ENCODE results near the gene PPP4C. TPM values are rescaled to one million over a fixed set of nuclear protein-coding genes. Genes with fewer than 3 reads are reported as not detected.

PPP4C gene
- total RNA-seq, 1 donor = 178 TPM

DNA sequence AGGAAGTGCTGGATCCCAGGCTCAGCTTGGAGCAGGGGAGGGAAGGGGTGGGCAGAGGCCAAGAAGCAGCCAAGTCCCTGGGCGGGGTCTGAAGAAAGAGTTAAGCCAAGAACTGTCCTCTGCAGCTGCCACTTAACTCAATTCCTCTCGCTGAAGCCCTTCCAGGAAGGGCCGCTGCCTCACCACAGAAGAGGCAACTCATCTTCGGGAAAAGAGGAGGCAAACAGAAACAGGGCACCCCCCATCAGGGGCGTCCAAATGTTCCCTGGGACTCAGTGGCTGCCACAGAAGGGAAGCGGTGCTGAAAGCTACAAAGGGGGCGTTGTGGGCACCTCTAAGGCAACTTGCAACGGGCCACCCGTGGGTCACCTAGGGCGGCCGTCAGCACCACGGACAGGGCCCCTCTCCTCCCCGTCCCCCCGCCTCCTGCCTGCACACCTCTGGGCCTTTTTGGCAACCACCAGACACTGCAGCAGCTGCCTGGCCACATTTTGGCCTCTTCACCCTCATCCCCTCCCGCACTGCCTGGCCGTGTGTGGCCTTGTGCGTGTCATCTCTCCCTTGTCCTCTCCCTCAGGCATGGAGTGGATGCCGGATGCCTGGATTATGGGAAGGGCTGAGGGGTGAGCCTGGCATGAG lies 47.2 kb upstream of the PPP4C start:
- Histone ChIP-seq H3K36me3 (ENCODE audit: insufficient read depth, low read length) (no peaks in the 10 kb centered on the region), H3K4me2 (ENCODE audit: insufficient read depth, low read length) (no peak overlapping the region), H3K4me1 (ENCODE audit: insufficient read depth, low read length) (peaks cover 4% of the 10 kb centered on the region), H4K20me1 (ENCODE audit: insufficient read depth, low read length) (peaks cover 6% of the 10 kb centered on the region), H3K9me3 (ENCODE audit: low read depth, low read length) (no peaks in the 10 kb centered on the region), H3K27me3 (ENCODE audit: insufficient read depth, low read length) (peaks cover 44% of the 10 kb centered on the region), H3K79me2 (ENCODE audit: insufficient read depth, low read length) (no peaks in the 10 kb centered on the region), H2AFZ (ENCODE audit: low read length) (no peak overlapping the region), H3K27ac (ENCODE audit: low read depth, low read length) (no peak overlapping the region), H3K4me3 (ENCODE audit: insufficient read depth, low read length) (no peak overlapping the region)
- no peak for DNase-seq (ENCODE audit: insufficient read length, low spot score, missing footprints)
- TF ChIP-seq, protein P1, sequence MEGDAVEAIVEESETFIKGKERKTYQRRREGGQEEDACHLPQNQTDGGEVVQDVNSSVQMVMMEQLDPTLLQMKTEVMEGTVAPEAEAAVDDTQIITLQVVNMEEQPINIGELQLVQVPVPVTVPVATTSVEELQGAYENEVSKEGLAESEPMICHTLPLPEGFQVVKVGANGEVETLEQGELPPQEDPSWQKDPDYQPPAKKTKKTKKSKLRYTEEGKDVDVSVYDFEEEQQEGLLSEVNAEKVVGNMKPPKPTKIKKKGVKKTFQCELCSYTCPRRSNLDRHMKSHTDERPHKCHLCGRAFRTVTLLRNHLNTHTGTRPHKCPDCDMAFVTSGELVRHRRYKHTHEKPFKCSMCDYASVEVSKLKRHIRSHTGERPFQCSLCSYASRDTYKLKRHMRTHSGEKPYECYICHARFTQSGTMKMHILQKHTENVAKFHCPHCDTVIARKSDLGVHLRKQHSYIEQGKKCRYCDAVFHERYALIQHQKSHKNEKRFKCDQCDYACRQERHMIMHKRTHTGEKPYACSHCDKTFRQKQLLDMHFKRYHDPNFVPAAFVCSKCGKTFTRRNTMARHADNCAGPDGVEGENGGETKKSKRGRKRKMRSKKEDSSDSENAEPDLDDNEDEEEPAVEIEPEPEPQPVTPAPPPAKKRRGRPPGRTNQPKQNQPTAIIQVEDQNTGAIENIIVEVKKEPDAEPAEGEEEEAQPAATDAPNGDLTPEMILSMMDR (IDR thresholded peaks at IDR 0.05; ENCODE audit: extremely low read depth, low read depth, low read length) = no peak

DNA sequence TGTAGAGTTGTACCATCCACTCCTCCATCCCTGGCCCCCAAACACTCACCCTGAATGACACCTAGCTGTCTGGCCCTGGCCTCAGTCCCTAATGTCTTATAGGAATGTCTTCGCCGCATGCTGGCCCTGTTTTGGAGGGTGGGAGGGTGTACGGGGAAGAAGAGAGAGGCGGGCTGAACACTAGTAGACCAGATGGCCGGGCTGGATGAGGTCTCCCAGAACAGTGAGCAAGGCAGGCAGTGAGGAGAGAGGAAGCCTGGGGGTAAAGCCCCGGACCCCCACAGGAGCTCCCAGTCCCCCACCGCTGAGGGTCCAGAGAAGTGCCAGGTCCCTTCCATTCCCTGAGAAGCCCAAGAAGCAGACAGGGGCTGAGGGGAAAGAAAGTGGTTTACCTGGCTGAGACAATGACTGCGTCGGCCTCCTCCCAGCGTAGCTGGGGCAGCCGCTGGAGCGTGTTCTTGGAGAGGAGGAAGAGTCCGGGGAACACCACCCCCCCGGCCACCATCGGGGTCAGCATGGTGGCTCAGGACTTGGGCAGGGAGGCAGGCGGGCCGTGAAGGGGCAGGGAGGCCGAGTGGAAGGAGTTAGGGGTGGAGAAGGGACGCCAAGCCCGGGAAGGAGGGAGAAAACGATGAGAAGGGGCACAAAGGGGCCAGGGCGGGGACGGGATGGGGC lies 45.6 kb upstream of the PPP4C start:
- no peaks in the 10 kb centered on the region for H3K9me3 ChIP-seq (ENCODE audit: low read depth, low read length)
- TF ChIP-seq, protein P1 (IDR thresholded peaks at IDR 0.05; ENCODE audit: extremely low read depth, low read depth, low read length) = no peak
- H3K79me2 ChIP-seq (ENCODE audit: insufficient read depth, low read length) = no peaks in the 10 kb centered on the region
- H3K4me2 ChIP-seq (ENCODE audit: insufficient read depth, low read length) = no peak overlapping the region
- H3K4me1 ChIP-seq (ENCODE audit: insufficient read depth, low read length) = peaks cover 4% of the 10 kb centered on the region
- peaks cover 6% of the 10 kb centered on the region for H4K20me1 ChIP-seq (ENCODE audit: insufficient read depth, low read length)
- no peak overlapping the region for H2AFZ ChIP-seq (ENCODE audit: low read length)
- no peaks in the 10 kb centered on the region for H3K36me3 ChIP-seq (ENCODE audit: insufficient read depth, low read length)
- H3K27ac ChIP-seq (ENCODE audit: low read depth, low read length) = no peak overlapping the region
- peaks cover 37% of the 10 kb centered on the region for H3K27me3 ChIP-seq (ENCODE audit: insufficient read depth, low read length)
- peak; percentile 29 for DNase-seq (ENCODE audit: insufficient read length, low spot score, missing footprints)
- no peak overlapping the region for H3K4me3 ChIP-seq (ENCODE audit: insufficient read depth, low read length)

DNA sequence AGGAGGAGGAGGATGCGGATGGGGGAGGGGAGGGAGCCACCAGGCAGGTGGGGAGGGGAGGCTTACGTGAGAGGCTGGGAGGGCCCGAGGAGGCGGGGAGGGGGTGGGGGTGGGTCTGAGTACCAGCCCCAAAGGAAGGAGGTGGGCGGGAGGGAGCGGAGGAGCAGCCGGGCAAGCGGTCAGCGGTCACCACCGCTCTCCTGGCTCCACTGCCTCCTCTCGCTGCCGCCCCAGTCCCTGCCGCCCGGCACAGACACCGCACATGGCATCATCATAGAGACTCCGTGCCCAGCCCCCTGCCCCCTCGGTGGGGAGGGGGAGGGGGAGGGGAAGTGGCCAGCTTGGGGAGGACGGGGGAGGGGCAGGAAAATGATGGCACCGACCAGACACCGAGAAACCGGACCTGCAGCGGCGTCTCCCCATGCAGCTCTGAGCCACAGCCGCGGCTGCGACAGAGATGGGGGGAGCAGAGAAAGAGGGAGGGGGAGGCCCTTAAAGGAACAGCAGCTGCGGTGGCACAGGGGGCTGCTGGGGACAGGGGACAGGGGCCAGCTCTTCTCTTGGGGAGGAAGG lies 44.9 kb upstream of the PPP4C start, which contains the start of gene TLCD3B:
TSS of gene TLCD3B (minus strand) at position 431 of the 573 bp plus-strand sequence. CDS start 744 bp downstream, outside the sequence.
- Histone ChIP-seq H3K27me3 (ENCODE audit: insufficient read depth, low read length) (peaks cover 37% of the 10 kb centered on the region), H3K9me3 (ENCODE audit: low read depth, low read length) (no peaks in the 10 kb centered on the region), H4K20me1 (ENCODE audit: insufficient read depth, low read length) (peaks cover 6% of the 10 kb centered on the region), H3K4me3 (ENCODE audit: insufficient read depth, low read length) (no peak within 1 kb of the TSS), H3K27ac (ENCODE audit: low read depth, low read length) (no peak within 1 kb of the TSS), H3K4me1 (ENCODE audit: insufficient read depth, low read length) (peaks cover 4% of the 10 kb centered on the region), H3K36me3 (ENCODE audit: insufficient read depth, low read length) (no peaks in the 10 kb centered on the region), H2AFZ (ENCODE audit: low read length) (no peak within 1 kb of the TSS), H3K4me2 (ENCODE audit: insufficient read depth, low read length) (no peak within 1 kb of the TSS), H3K79me2 (ENCODE audit: insufficient read depth, low read length) (no peaks in the 10 kb centered on the region)
- TF ChIP-seq, protein P1 (IDR thresholded peaks at IDR 0.05; ENCODE audit: extremely low read depth, low read depth, low read length) = no peak
- peak; percentile 53 for DNase-seq (ENCODE audit: insufficient read length, low spot score, missing footprints)

DNA sequence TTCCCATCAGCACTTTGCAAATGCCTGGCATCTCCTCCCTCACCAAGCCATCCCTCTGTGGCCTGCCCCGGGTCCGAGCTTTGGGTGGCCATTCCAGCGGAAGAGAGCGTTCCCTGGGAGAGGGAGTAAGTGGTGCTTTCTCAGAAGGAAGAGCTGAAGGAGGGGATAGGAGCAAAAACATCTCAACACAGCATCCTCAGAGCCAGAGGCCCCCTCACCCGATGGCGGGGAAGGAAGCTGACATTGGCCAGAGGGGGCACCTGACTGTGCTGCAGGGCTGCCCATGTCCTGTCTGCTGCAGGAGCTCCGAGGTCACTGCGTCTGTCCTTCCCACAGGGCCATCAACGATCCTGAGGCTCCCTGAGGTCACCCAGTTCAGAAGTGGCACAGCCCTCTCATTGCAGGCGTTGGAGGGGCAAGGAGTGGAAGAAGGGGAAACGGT lies 44.3 kb upstream of the PPP4C start:
- Histone ChIP-seq H3K79me2 (ENCODE audit: insufficient read depth, low read length) (no peaks in the 10 kb centered on the region), H3K4me2 (ENCODE audit: insufficient read depth, low read length) (no peak overlapping the region), H3K4me3 (ENCODE audit: insufficient read depth, low read length) (no peak overlapping the region), H3K4me1 (ENCODE audit: insufficient read depth, low read length) (peaks cover 4% of the 10 kb centered on the region), H3K27me3 (ENCODE audit: insufficient read depth, low read length) (peaks cover 40% of the 10 kb centered on the region), H2AFZ (ENCODE audit: low read length) (no peak overlapping the region), H4K20me1 (ENCODE audit: insufficient read depth, low read length) (peaks cover 6% of the 10 kb centered on the region), H3K36me3 (ENCODE audit: insufficient read depth, low read length) (no peaks in the 10 kb centered on the region), H3K27ac (ENCODE audit: low read depth, low read length) (no peak overlapping the region), H3K9me3 (ENCODE audit: low read depth, low read length) (no peaks in the 10 kb centered on the region)
- TF ChIP-seq, protein P1 (IDR thresholded peaks at IDR 0.05; ENCODE audit: extremely low read depth, low read depth, low read length) = no peak
- peak; percentile 59 for DNase-seq (ENCODE audit: insufficient read length, low spot score, missing footprints)
